BE2C (cell line): ENCODE results near the gene ANKRD2.

Source experiments
- DNase-seq: peaks from one replicate; pipeline ENCODE4 v3.0.0-alpha.2; 2020
- H3K27me3 ChIP-seq: fragments of 250-450 bp; sonication (Bioruptor Pico); 2 replicates; pipeline ENCODE4 v1.5.1; 2020; ENCODE audit warnings: mild to moderate bottlenecking
- H3K36me3 ChIP-seq: fragments of 250-450 bp; sonication (Bioruptor Pico); 2 replicates; pipeline ENCODE4 v1.5.1; 2020; ENCODE audit warnings: mild to moderate bottlenecking
- H3K4me1 ChIP-seq: fragments of 250-450 bp; sonication (Bioruptor Pico); 2 replicates; pipeline ENCODE4 v1.5.1; 2020
- H3K4me3 ChIP-seq: 2 replicates; pipeline ENCODE4 v1.5.1; 2011; ENCODE audit warnings: low read depth, low read length
- H3K9me3 ChIP-seq: fragments of 250-450 bp; sonication (Bioruptor Pico); 2 replicates; pipeline ENCODE4 v1.5.1; 2020
- TF ChIP-seq, protein P1 (sequence below): IDR thresholded peaks from 2 replicates; pipeline ENCODE4 v1.5.1; 2012; ENCODE audit warnings: mild to moderate bottlenecking, low read depth, low read length

ANKRD2 gene

GRCh38 chr10:97570789-97571471 lies 1.6 kb upstream of the ANKRD2 start:
- TF ChIP-seq, protein P1, sequence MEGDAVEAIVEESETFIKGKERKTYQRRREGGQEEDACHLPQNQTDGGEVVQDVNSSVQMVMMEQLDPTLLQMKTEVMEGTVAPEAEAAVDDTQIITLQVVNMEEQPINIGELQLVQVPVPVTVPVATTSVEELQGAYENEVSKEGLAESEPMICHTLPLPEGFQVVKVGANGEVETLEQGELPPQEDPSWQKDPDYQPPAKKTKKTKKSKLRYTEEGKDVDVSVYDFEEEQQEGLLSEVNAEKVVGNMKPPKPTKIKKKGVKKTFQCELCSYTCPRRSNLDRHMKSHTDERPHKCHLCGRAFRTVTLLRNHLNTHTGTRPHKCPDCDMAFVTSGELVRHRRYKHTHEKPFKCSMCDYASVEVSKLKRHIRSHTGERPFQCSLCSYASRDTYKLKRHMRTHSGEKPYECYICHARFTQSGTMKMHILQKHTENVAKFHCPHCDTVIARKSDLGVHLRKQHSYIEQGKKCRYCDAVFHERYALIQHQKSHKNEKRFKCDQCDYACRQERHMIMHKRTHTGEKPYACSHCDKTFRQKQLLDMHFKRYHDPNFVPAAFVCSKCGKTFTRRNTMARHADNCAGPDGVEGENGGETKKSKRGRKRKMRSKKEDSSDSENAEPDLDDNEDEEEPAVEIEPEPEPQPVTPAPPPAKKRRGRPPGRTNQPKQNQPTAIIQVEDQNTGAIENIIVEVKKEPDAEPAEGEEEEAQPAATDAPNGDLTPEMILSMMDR, result no peak
- H3K4me3 ChIP-seq, result no peak overlapping the region
- H3K9me3 ChIP-seq, result no peaks in the 10 kb centered on the region
- no peaks in the 10 kb centered on the region for H3K36me3 ChIP-seq
- DNase-seq, result peak; percentile 56
- H3K27me3 ChIP-seq, result no peaks in the 10 kb centered on the region
- H3K4me1 ChIP-seq, result peaks cover 8% of the 10 kb centered on the region; the same call in 1 of the 2 replicates

GRCh38 chr10:97571622-97572021 lies 957 bp upstream of the ANKRD2 start:
- no peak for DNase-seq
- no peaks in the 10 kb centered on the region for H3K9me3 ChIP-seq
- TF ChIP-seq, protein P1, result no peak
- no peak overlapping the region for H3K4me3 ChIP-seq
- peaks cover 8% of the 10 kb centered on the region; the same call in 1 of the 2 replicates for H3K4me1 ChIP-seq
- no peaks in the 10 kb centered on the region for H3K36me3 ChIP-seq
- no peaks in the 10 kb centered on the region for H3K27me3 ChIP-seq

GRCh38 chr10:97573021-97573420 lies 442 bp downstream of the ANKRD2 start:
- Histone ChIP-seq H3K27me3 (no peaks in the 10 kb centered on the region), H3K9me3 (no peaks in the 10 kb centered on the region), H3K36me3 (no peaks in the 10 kb centered on the region), H3K4me1 (peaks cover 8% of the 10 kb centered on the region; the same call in 1 of the 2 replicates), H3K4me3 (no peak overlapping the region)
- TF ChIP-seq, protein P1, result no peak
- DNase-seq, result no peak

DNA sequence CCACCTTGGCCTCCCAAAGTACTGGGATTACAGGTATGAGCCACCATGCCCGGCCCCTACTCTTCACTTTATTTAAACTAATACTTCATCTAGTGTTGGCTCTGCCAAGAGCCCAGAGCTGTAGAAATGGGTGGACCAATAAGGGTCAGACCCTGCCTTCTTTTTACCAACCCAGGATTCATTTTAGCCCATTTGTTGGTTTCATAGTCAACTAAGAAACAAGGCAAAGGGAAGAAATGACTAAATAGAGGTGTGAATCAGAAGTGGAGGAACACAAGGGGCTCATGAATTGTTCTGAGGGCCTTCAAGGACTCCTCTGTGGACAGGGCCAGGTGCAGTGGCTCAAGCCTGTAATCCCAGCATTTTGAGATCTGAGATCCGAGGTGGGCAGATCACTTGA lies 1.1 kb downstream of the ANKRD2 start:
- Histone ChIP-seq H3K9me3 (no peaks in the 10 kb centered on the region), H3K4me1 (peaks cover 8% of the 10 kb centered on the region; the same call in 1 of the 2 replicates), H3K36me3 (no peaks in the 10 kb centered on the region), H3K27me3 (no peaks in the 10 kb centered on the region), H3K4me3 (no peak overlapping the region)
- no peak for DNase-seq
- TF ChIP-seq, protein P1, result no peak

DNA sequence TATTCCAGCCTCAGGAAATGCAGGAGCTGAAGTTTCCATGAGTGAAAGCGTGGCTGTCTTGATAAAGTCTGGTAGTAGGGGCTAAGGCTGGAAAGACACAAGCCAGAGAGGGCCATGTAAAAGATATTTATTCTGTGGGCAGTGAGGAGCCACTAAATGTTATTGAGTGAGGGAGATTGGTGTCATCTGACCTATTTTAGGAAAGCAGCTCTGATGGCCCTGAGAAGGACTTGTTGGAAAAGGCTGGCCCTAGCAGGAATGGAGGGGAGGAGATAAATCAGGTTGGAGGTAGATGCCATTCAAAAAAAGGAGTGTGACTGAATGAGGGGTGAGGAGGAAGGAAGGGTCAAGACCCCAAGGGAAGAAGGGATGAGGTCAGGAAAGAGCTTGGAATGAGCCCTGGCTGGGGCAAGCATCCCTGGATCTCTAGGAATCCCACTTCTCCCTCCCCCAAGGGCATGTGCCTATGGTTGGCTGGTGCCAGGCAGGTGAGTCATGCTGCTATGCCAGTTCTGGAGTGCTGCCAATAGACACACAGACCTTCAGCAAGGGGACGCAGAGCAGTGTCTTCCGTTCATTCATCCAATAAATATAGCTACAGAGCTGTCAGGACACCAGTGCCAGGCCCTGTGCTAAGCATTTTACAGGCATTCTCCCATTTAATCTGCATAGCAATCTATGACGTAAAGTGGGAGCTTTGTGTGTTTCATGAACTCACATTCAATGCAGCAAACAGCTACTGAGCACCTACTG lies 2.0 kb downstream of the ANKRD2 start:
- Histone ChIP-seq H3K27me3 (no peaks in the 10 kb centered on the region), H3K4me3 (no peak overlapping the region), H3K36me3 (no peaks in the 10 kb centered on the region), H3K4me1 (peaks cover 8% of the 10 kb centered on the region; the same call in 1 of the 2 replicates), H3K9me3 (no peaks in the 10 kb centered on the region)
- DNase-seq, result peak; percentile 56
- TF ChIP-seq, protein P1, result no peak
